GM19438 (cell line): ENCODE measurements around the gene SLC9C2.
A peak's percentile ranks its signal among the peaks of the same experiment; 100 is the strongest.
"Not testable (repeated sequence)": the region's sequence is repeated elsewhere in the genome, so short reads cannot be mapped to it uniquely, and the experiment has no call there.

Experiments used
- ATAC-seq: cut with Tn5 transposase; IDR thresholded peaks from one replicate; pipeline ENCODE4 v1.9.1; 2021; ENCODE audit warnings: low read depth; ENCODE audit not compliant: unreplicated experiment

The SLC9C2 gene

DNA sequence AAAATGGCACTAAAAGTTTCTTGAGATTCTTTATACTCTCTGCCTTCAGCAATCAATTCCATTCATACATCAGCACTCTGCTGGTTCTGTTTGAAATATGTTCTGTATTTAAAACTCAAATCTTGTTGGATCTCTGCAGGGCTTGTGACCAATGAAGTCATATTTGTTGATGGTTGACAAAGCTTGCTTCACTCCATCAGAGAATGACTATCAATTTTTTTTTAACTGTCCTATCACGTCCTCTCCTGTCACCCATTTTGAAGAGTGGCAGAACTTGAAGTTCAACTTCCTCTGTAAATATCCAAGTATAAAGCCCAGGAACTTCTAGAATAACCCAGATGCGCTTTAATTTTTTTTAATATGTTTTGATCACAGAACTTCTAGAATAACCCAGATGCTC lies 114.9 kb downstream of the SLC9C2 start:
- no peak for ATAC-seq

- no peak for ATAC-seq
These were observed 117.5 kb downstream of the SLC9C2 start for GRCh38 chr1:173485401-173485800.

DNA sequence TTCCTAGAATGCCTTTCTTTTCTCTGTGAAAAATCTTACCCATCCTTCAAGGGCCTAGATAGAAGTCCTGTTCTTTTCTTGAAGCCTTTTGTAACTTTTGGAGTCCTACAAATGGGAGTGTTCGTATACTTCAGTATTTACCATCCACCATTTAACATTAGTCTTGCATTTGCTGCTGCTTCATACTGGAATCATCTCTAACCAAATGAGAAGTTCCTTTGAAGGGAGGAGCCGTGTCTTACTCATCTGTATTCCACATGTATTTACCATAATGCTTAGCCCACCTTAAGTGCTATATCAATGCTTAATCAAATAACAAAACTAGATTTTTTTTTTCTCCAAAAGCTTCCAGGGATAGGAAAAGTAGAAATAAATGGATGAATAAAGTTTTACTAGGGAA lies 118.6 kb downstream of the SLC9C2 start:
- no peak for ATAC-seq

DNA sequence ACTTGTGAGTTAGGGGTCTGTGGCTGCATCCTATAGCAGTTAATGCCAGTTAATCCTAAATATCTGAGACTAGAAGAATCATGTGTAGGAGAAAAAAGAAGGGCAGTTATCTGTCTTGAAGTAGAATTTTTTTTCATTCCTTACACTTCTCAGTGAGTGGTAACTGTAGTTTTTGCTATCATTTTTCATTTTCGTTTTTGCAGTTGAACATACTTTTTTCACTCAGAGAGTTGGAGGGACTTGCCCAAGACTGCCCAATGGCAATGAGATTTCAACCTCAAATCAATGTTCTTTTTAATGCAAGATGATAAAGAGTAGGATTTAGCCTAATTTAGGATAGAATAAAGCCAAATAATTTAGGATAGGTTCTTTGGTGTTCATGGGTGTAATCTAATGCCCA lies 120.2 kb downstream of the SLC9C2 start:
- ATAC-seq = no peak

GRCh38 chr1:173481195-173481772 lies 121.6 kb downstream of the SLC9C2 start:
- ATAC-seq = no peak

GRCh38 chr1:173479649-173480048 lies 123.2 kb downstream of the SLC9C2 start:
- no peak for ATAC-seq

DNA sequence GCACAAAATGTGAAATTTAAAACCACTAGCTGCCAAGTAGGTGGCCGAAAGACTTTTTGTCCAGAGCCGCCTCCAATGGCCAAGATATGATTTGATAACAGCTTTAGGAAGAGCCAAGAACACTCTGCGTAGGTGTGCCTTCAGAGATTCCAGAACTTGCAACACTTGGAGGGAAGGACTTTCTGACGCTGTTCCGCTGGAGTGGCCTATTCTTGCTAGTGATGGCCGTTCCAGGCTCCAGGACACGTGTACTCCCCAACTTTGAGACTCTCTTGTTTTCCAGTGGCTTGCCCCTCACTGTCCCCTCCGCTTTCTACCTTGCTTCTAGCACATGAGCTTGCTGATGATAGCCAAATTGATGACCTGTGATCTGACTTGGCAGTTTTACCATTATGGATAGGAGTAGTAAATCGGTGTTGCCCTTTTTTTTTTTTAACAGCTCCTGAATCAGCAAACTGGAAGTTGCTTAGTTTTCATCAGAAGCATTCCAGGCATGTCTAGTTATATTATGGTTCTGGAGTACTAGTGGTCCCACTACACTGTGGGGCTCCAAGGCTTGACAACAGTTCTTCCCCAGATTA lies 124.7 kb downstream of the SLC9C2 start:
- no peak for ATAC-seq

DNA sequence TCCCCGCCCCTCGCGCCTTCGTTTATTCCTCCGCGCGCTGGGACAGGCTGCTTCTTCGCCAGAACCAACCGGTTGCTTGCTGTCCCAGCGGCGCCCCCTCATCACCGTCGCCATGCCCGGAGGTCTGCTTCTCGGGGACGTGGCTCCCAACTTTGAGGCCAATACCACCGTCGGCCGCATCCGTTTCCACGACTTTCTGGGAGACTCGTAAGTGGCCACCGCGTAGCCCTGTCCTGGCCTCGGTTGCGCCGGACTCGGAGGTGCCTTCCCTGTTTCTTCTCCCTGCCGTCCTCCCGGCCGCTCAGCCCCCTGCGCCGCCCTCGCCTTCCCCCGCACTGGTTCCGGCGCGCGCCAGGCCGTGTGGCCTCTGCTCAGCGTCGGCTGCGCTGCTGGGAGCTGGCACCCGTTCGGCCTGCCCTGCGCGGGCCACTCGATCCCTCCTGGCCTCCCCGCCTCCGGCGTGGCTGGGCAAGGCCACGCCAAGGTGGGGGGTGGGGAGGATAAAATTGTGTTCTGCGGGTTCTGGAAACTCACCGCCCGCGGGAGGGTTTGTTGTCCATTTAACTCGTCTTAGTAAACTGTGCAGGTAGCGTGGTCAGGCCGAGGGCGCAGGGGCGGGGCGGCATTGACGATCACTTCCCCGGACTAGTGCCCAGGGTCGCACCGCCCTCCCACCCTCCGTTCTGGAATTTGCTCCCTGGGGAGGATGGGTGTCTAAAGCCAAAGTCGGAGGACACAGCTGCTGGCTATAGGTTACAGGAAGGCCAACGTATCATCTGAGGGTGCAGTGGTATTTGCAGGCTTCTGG lies 125.4 kb downstream of the SLC9C2 start, which contains the start of gene PRDX6:
TSS of gene PRDX6 (plus strand) at position 50 of the 808 bp plus-strand sequence. CDS start at position 113, 63 bp downstream.
- ATAC-seq = peak; percentile 61

- ATAC-seq = peak; percentile 92
These were observed 126.1 kb downstream of the SLC9C2 start for GRCh38 chr1:173476665-173477285.

- ATAC-seq = no peak
These were observed 126.6 kb downstream of the SLC9C2 start for GRCh38 chr1:173476197-173476664.

GRCh38 chr1:173475564-173476196 lies 127.2 kb downstream of the SLC9C2 start:
- no peak for ATAC-seq

DNA sequence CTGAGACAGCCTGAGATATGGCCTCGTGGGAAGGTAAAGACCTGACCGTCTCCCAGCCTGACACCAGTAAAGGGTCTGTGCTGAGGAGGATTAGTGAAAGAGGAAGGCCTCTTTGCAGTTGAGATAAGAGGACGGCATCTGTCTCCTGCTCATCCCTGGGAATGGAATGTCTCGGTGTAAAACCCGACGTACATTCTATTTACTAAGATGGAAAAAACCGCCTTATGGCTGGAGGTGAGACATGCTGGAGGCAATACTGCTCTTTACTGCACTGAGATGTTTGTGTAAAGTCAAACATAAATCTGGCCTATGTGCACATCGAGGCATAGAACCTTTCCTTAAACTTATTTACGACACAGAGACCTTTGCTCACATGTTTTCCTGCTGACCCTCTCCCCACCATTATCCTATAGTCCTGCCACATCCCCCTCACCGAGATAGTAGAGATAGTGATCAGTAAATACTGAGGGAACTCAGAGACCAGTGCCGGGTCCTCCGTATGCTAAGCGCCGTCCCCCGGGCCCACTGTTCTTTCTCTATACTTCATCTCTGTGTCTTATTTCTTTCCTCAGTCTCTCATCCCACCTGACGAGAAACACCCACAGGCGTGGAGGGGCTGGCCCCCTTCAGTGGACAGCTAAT lies 128.0 kb downstream of the SLC9C2 start:
- ATAC-seq = not testable (repeated sequence)

DNA sequence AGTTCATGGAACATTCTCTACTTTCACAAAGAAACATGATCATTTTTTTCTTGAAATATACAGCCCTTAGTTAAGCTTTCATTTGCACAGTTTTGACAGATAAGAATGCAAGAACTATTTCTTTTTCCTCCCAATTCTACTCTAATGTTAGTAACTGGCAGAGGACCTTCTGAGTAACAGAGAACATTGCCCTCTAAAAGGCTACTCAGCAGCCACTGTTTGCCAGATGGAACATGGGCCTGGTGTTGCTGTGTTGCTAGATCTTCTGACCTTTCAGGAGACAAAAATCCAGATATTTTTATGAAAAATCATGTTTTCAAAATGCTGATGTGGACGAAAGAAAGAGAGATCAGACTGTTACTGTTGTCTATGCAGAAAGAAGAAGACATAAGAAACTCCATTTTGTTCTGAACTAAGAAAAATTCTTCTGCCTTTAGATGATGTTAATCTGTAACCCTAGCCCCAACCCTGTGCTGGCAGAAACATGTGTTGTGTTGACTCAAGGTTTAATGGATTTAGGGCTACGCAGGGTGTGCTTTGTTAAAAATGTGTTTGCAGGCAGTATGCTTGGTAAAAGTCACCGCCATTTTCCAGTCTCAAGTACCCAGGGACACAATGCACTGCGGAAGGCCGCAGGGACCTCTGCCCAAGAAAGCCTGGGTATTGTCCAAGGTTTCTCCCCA lies 128.6 kb downstream of the SLC9C2 start:
- no peak for ATAC-seq

DNA sequence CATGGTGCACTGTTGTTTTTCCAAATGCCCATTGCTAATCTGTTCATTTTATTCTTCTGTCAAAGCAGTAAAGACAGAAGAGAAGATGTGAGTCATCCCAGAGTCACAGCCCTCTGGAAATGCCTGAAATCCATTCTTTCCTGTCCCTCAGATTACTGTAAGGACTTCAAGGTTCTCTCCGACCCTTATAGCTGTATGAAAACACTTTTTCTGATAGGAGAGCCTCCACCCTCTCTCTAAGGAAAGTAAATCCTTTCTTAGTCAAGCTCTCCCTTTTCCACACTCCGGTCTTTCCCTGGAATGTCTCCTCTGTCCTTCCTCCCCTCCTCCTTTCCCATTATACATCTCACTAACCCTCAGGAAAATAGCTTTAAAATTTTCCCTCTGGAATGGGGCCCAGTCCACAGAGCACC lies 129.3 kb downstream of the SLC9C2 start:
- no peak for ATAC-seq

DNA sequence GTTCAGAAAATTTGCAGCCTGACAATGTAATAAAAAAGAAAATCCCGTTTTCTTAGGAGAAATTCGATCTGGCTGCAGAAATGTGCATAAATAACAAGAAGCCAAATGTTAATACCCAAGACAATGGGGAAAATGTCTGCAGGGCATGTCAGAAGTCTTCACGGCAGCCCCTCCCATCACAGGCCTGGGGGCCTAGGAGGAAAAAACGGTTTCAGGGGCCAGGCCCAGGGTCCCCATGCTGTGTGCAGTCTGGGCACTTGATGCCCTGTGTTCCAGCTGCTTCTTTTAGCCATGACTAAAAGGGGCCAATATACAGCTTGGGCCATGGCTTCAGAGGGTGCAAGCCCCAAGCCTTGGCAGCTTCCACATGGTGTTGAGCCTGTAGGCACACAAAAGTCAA lies 132.3 kb downstream of the SLC9C2 start:
- no peak for ATAC-seq

GRCh38 chr1:173469656-173470055 lies 133.2 kb downstream of the SLC9C2 start:
- ATAC-seq = no peak

DNA sequence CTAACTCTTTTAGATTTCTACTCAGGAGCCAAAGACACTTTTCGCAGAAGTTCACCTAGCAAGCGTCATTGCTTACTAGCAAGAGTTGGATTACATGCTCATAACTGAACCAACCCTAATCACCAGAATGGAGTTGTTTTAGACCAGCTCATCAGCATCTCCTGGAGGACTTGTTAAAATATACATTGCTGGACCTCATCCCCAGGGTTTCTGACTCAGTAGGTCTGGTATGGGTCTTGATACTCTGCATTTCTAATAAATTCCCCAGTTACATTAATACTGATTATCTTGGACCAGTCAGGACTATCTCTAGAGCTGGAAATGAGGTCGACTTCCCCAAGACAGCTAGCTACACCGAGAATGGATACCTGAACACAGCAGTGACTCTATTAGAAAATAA lies 135.4 kb downstream of the SLC9C2 start:
- no peak for ATAC-seq

- not testable (repeated sequence) for ATAC-seq
These were observed 138.7 kb downstream of the SLC9C2 start for GRCh38 chr1:173464185-173464584.

DNA sequence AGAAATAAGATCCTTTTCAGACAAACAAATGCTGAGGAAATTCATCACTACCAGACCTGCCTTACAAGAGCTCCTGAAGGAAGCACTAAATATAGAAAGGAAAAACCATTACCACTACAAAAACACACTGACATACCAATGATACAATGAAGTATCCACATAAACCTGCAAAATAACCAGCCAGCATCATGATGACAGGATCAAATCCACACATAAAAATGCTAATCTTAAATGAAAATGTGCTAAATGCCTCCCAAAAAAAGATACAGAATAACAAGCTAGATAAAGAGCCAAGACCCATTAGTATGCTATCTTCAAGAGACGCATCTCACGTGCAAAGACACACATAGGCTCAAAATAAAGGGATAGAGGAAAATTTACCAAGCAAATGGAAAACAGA lies 140.2 kb downstream of the SLC9C2 start:
- ATAC-seq = not testable (repeated sequence)

- no peak for ATAC-seq
These were observed 143.0 kb downstream of the SLC9C2 start for GRCh38 chr1:173459885-173460284.
